WERI-Rb-1 (cell line): Measurements from ENCODE around the gene BTG3.

ENCODE experiments used
- DNase-seq: peaks from one replicate; pipeline ENCODE4 v3.0.0-alpha.2; 2020
- H3K27ac ChIP-seq: fragments of 250-450 bp; sonication (Bioruptor Pico); 2 replicates; pipeline ENCODE4 v1.5.1; 2020; ENCODE audit warnings: mild to moderate bottlenecking, moderate library complexity
- H3K27me3 ChIP-seq: fragments of 250-450 bp; sonication (Bioruptor Pico); 2 replicates; pipeline ENCODE4 v1.5.1; 2021; ENCODE audit warnings: mild to moderate bottlenecking, low read depth, moderate library complexity; ENCODE audit not compliant: insufficient read depth, severe bottlenecking
- H3K36me3 ChIP-seq: fragments of 250-450 bp; sonication (Bioruptor Pico); 2 replicates; pipeline ENCODE4 v1.5.1; 2020; ENCODE audit warnings: mild to moderate bottlenecking, moderate library complexity
- H3K4me3 ChIP-seq: 2 replicates; pipeline ENCODE4 v1.5.1; 2011; ENCODE audit warnings: low read depth, mild to moderate bottlenecking, control low read depth, low read length
- H3K9me3 ChIP-seq: fragments of 250-450 bp; sonication (Bioruptor Pico); 2 replicates; pipeline ENCODE4 v1.5.1; 2021; ENCODE audit warnings: mild to moderate bottlenecking, moderate library complexity; ENCODE audit not compliant: severe bottlenecking
- CTCF ChIP-seq: IDR thresholded peaks from 2 replicates; pipeline ENCODE4 v1.5.1; 2011; ENCODE audit warnings: low read depth, mild to moderate bottlenecking, control low read depth, inconsistent platforms, low read length

The BTG3 gene

GRCh38 chr21:17585875-17586450 is 26.7 kb downstream of the BTG3 start:
- peak; percentile 9 for DNase-seq
- Histone ChIP-seq H3K27ac (no peak overlapping the region), H3K36me3 (no peaks in the 10 kb centered on the region), H3K4me3 (no peak overlapping the region), H3K9me3 (no peaks in the 10 kb centered on the region), H3K27me3 (no peaks in the 10 kb centered on the region)
- peak; percentile 19; the same call in 1 of the 2 replicates for TF ChIP-seq CTCF

- no peak overlapping the region for H3K4me3 ChIP-seq
- H3K27ac ChIP-seq = no peak overlapping the region
- TF ChIP-seq CTCF = no peak
- no peaks in the 10 kb centered on the region for H3K36me3 ChIP-seq
- H3K27me3 ChIP-seq = no peaks in the 10 kb centered on the region
- DNase-seq = no peak
- no peaks in the 10 kb centered on the region for H3K9me3 ChIP-seq
These were observed 28.8 kb downstream of the BTG3 start for GRCh38 chr21:17583898-17584297.

- Histone ChIP-seq H3K9me3 (no peaks in the 10 kb centered on the region), H3K36me3 (no peaks in the 10 kb centered on the region), H3K4me3 (no peak overlapping the region), H3K27me3 (no peaks in the 10 kb centered on the region), H3K27ac (no peak overlapping the region)
- DNase-seq = no peak
- TF ChIP-seq CTCF = no peak
These were observed 32.4 kb downstream of the BTG3 start for GRCh38 chr21:17580319-17580718.

- no peak overlapping the region for H3K27ac ChIP-seq
- no peaks in the 10 kb centered on the region for H3K36me3 ChIP-seq
- no peak for DNase-seq
- no peak for TF ChIP-seq CTCF
- no peaks in the 10 kb centered on the region for H3K27me3 ChIP-seq
- no peak overlapping the region for H3K4me3 ChIP-seq
- H3K9me3 ChIP-seq = no peaks in the 10 kb centered on the region
These were observed 33.8 kb downstream of the BTG3 start for GRCh38 chr21:17578876-17579275.

- TF ChIP-seq CTCF = no peak
These were observed 34.5 kb downstream of the BTG3 start for GRCh38 chr21:17578162-17578561.

GRCh38 chr21:17577701-17578100 is 35.0 kb downstream of the BTG3 start:
- Histone ChIP-seq H3K27me3 (no peaks in the 10 kb centered on the region), H3K36me3 (no peaks in the 10 kb centered on the region), H3K9me3 (no peaks in the 10 kb centered on the region), H3K4me3 (no peak overlapping the region), H3K27ac (no peak overlapping the region)
- no peak for TF ChIP-seq CTCF
- no peak for DNase-seq

More at GRCh38 chr21:17578162-17578561, 34.5 kb downstream of the BTG3 start:
- no peak for DNase-seq
- Histone ChIP-seq H3K27ac (no peak overlapping the region), H3K9me3 (no peaks in the 10 kb centered on the region), H3K4me3 (no peak overlapping the region), H3K36me3 (no peaks in the 10 kb centered on the region), H3K27me3 (no peaks in the 10 kb centered on the region)
